Measurements from ENCODE around the gene TRMO. TPM values are rescaled to one million over a fixed set of nuclear protein-coding genes. Genes with fewer than 3 reads are reported as not detected.

The TRMO gene
- total RNA-seq, 4 donors from 2014 or later, result 25.7 to 104 (median 29.3) TPM

GRCh38 chr9:97880336-97880735 is 42.0 kb downstream of the TRMO start:
- DNase-seq, result no peak
- no peak overlapping the region for H3K4me3 ChIP-seq
- H3K27ac ChIP-seq, result no peak overlapping the region
- H3K9me3 ChIP-seq, result no peaks in the 10 kb centered on the region
- H3K36me3 ChIP-seq, result no peaks in the 10 kb centered on the region
- TF ChIP-seq CTCF (IDR thresholded peaks at IDR 0.05), result no peak
- no peak for TF ChIP-seq POLR2A (IDR thresholded peaks at IDR 0.05)
- no peaks in the 10 kb centered on the region for H3K4me1 ChIP-seq
- H3K27me3 ChIP-seq, result no peaks in the 10 kb centered on the region

- TF ChIP-seq CTCF (IDR thresholded peaks at IDR 0.05), result no peak
- no peak for TF ChIP-seq POLR2A (IDR thresholded peaks at IDR 0.05)
- no peaks in the 10 kb centered on the region for H3K9me3 ChIP-seq
- H3K36me3 ChIP-seq, result no peaks in the 10 kb centered on the region
- no peak for DNase-seq
- no peak overlapping the region for H3K27ac ChIP-seq
- no peak overlapping the region for H3K4me3 ChIP-seq
- no peaks in the 10 kb centered on the region for H3K4me1 ChIP-seq
- H3K27me3 ChIP-seq, result no peaks in the 10 kb centered on the region
Observed at GRCh38 chr9:97876061-97876460, 46.2 kb downstream of the TRMO start.

- TF ChIP-seq POLR2A (IDR thresholded peaks at IDR 0.05) (no peak), CTCF (IDR thresholded peaks at IDR 0.05) (no peak)
- no peaks in the 10 kb centered on the region for H3K4me1 ChIP-seq
- no peak overlapping the region for H3K4me3 ChIP-seq
- H3K27me3 ChIP-seq, result no peaks in the 10 kb centered on the region
- H3K36me3 ChIP-seq, result no peaks in the 10 kb centered on the region
- no peaks in the 10 kb centered on the region for H3K9me3 ChIP-seq
- no peak overlapping the region for H3K27ac ChIP-seq
- no peak for DNase-seq
Observed at GRCh38 chr9:97875111-97875510, 47.2 kb downstream of the TRMO start.

GRCh38 chr9:97874624-97875023 is 47.7 kb downstream of the TRMO start:
- no peak for TF ChIP-seq CTCF (IDR thresholded peaks at IDR 0.05)
- no peak for TF ChIP-seq POLR2A (IDR thresholded peaks at IDR 0.05)
- Histone ChIP-seq H3K36me3 (no peaks in the 10 kb centered on the region), H3K9me3 (no peaks in the 10 kb centered on the region), H3K27me3 (no peaks in the 10 kb centered on the region), H3K4me1 (no peaks in the 10 kb centered on the region), H3K27ac (no peak overlapping the region), H3K4me3 (no peak overlapping the region)
- DNase-seq, result no peak

- DNase-seq, result no peak
- H3K36me3 ChIP-seq, result no peaks in the 10 kb centered on the region
- no peak overlapping the region for H3K27ac ChIP-seq
- H3K9me3 ChIP-seq, result no peaks in the 10 kb centered on the region
- H3K27me3 ChIP-seq, result no peaks in the 10 kb centered on the region
- H3K4me1 ChIP-seq, result no peaks in the 10 kb centered on the region
- H3K4me3 ChIP-seq, result no peak overlapping the region
- TF ChIP-seq CTCF (IDR thresholded peaks at IDR 0.05) (no peak), POLR2A (IDR thresholded peaks at IDR 0.05) (no peak)
Observed at GRCh38 chr9:97873882-97874281, 48.4 kb downstream of the TRMO start.

- Histone ChIP-seq H3K9me3 (no peaks in the 10 kb centered on the region), H3K36me3 (no peaks in the 10 kb centered on the region), H3K4me1 (no peaks in the 10 kb centered on the region), H3K27ac (no peak overlapping the region), H3K4me3 (no peak overlapping the region), H3K27me3 (no peaks in the 10 kb centered on the region)
- no peak for TF ChIP-seq POLR2A (IDR thresholded peaks at IDR 0.05)
- TF ChIP-seq CTCF (IDR thresholded peaks at IDR 0.05), result no peak
- no peak for DNase-seq
Observed at GRCh38 chr9:97873425-97873824, 48.9 kb downstream of the TRMO start.

Data from Peyer's patch (tissue), 4 donors.